ENCODE results near the gene TNRC18. TPM values are rescaled to one million over a fixed set of nuclear protein-coding genes. Genes with fewer than 3 reads are reported as not detected.

The TNRC18 gene
- total and polyA plus RNA-seq, 9 of the 15 experiments (the other 6 are each of a cell fraction or from before 2014, with no cell fraction given): 0.03 to 43.2 (median 18.0) TPM

GRCh38 chr7:5422396-5423305, 983 bp downstream of the TNRC18 start (continued):
- TF ChIP-seq TFAP4 (CRISPR knock-in tag; IDR thresholded peaks at IDR 0.05; ENCODE audit: borderline replicate concordance) (no peak), SUPT5H (IDR thresholded peaks at IDR 0.05) (no peak), UBTF (IDR thresholded peaks at IDR 0.05; ENCODE audit: borderline replicate concordance in 1 of 2, low read depth in 2 of 2, low read length in 2 of 2) (peak; percentile 24 to 60; a peak in 1 of 4 replicates), SP1 (CRISPR knock-in tag; IDR thresholded peaks at IDR 0.05) (no peak), THRAP3 (IDR thresholded peaks at IDR 0.05; ENCODE audit: borderline replicate concordance) (no peak), KDM1A (IDR thresholded peaks at IDR 0.05) (peak; percentile 66 to 75), ZNF76 (CRISPR knock-in tag; IDR thresholded peaks at IDR 0.05; ENCODE audit: borderline replicate concordance) (no peak), ZBTB17 (CRISPR knock-in tag; IDR thresholded peaks at IDR 0.05) (no peak), EP400 (IDR thresholded peaks at IDR 0.05) (peak; percentile 14; the same call in 1 of the 2 replicates), NR2C2 (CRISPR knock-in tag; IDR thresholded peaks at IDR 0.05) (no peak), NR2C2 (tag; IDR thresholded peaks at IDR 0.05) (no peak), ZBTB11 (CRISPR knock-in tag; IDR thresholded peaks at IDR 0.05) (no peak), ZBTB7A (IDR thresholded peaks at IDR 0.05; ENCODE audit: borderline replicate concordance, control insufficient read depth, low read depth, low read length) (peak; percentile 90)
